H7 (cell line): ENCODE measurements around the gene IRGQ. TPM values are rescaled to one million over a fixed set of nuclear protein-coding genes. Genes with fewer than 3 reads are reported as not detected.

Experiments used
- DNase-seq: peaks from one replicate; pipeline ENCODE4 v3.0.0; 2012
- H3K27me3 ChIP-seq: 2 replicates; pipeline ENCODE4 v1.6.0; 2011; ENCODE audit warnings: mild to moderate bottlenecking, low read length; ENCODE audit not compliant: control insufficient read depth, insufficient read depth
- H3K36me3 ChIP-seq: replicated peaks from 2 replicates; pipeline ENCODE4 v1.5.1; 2011; ENCODE audit warnings: low read length; ENCODE audit not compliant: control insufficient read depth, insufficient read depth
- H3K4me3 ChIP-seq: 2 replicates; pipeline ENCODE4 v1.5.1; 2011; ENCODE audit warnings: low read depth, mild to moderate bottlenecking, control low read depth, low read length, moderate library complexity; ENCODE audit not compliant: insufficient read depth
- total RNA-seq: library from RNA; depleted of rRNA; stranded (reverse); fragments of >200 nt; shearing (Covaris generic); gene quantifications from 2 replicates; pipeline ENCODE4 v1.2.3, GENCODE V29; 2014

The IRGQ gene
- total RNA-seq, 1 experiment from 2014 or later, result 16.5 TPM

DNA sequence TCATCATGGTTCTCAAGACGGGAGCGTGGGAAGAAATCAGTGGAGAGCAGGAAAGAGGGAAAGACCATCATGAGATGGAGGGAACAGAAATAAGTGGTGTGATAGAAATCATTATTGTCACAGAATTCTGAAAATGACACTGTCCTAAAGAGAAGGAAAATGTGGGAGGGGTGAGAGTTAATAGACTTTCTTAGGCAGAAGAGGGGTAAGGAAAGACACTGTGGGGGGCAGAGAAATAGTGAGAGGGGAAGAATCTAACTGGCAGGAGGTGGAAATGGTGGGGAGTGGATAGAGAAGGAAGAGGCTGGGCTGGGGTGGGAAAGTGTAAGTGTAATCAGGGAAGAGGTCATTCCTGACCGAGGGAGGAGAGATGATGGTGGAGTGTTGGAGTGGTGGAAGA is 17.1 kb downstream of the IRGQ start:
- DNase-seq, result no peak
- Histone ChIP-seq H3K36me3 (no peaks in the 10 kb centered on the region), H3K27me3 (no peaks in the 10 kb centered on the region)

GRCh38 chr19:43575955-43576878 is 19.7 kb downstream of the IRGQ start:
- no peak for DNase-seq
- H3K27me3 ChIP-seq, result no peaks in the 10 kb centered on the region
- peaks cover 1% of the 10 kb centered on the region; the same call in 1 of the 2 replicates for H3K36me3 ChIP-seq
- H3K4me3 ChIP-seq, result peak overlapping the region; percentile 33

More for the DNA sequence above, 17.1 kb downstream of the IRGQ start:
- no peak overlapping the region for H3K4me3 ChIP-seq

DNA sequence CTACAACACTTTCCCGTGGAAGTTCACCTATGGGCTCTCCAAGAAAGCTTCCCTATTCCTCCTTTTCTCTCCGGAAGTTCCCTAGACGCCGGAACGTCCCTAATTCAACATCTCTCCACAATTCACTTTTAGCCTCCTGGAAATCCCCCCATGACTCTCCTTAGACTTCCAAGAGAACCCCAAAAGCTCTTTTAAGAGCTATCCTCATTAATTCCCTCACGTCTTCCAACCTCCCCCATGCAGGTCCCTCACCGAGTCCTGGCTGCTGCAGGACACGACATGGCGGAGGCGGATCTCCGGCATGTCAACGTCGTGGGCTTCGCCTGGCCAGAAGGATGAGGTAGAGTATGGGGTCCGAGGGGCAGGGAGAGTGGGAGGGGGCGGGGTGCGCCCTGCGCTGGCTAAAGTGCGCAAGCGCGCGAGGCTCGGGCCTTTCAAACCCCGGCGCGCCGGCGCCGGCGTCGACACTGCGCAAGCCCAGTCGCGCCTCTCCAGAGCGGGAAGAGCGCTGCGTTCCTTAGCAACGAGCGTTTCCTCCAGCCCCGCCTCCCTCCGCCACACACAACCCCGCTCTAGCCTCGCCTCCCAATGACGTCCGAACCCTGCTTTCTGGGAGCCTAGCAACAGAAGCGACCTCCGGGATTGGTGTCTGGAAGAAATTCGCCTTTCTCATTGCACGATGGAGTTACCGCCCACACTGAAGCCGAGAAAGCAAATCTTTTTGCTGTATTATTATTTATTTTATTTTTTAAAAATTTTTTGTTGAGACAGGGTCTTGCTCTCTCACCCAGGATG is 20.6 kb downstream of the IRGQ start, which contains the start of the genes PINLYP and XRCC1:
PINLYP (plus strand) TSS at position 646 of the 795 bp plus-strand sequence. CDS start 1,391 bp downstream, outside the sequence.
XRCC1 (minus strand) TSS at position 372 of the 795 bp plus-strand sequence; CDS start at position 303, 69 bp downstream.
- H3K4me3 ChIP-seq, result peak within 1 kb of the TSS; percentile 67
- no peaks in the 10 kb centered on the region for H3K27me3 ChIP-seq
- peaks cover 1% of the 10 kb centered on the region for H3K36me3 ChIP-seq
- DNase-seq, result peak; percentile 97

- no peak for DNase-seq
- H3K36me3 ChIP-seq, result peaks cover 1% of the 10 kb centered on the region
- no peaks in the 10 kb centered on the region for H3K27me3 ChIP-seq
- peak overlapping the region; percentile 67 for H3K4me3 ChIP-seq
Observed at GRCh38 chr19:43574424-43575155, 21.3 kb downstream of the IRGQ start.

GRCh38 chr19:43572171-43572588 is 23.8 kb downstream of the IRGQ start:
- Histone ChIP-seq H3K36me3 (peaks cover 1% of the 10 kb centered on the region), H3K4me3 (no peak overlapping the region), H3K27me3 (no peaks in the 10 kb centered on the region)
- DNase-seq, result no peak

DNA sequence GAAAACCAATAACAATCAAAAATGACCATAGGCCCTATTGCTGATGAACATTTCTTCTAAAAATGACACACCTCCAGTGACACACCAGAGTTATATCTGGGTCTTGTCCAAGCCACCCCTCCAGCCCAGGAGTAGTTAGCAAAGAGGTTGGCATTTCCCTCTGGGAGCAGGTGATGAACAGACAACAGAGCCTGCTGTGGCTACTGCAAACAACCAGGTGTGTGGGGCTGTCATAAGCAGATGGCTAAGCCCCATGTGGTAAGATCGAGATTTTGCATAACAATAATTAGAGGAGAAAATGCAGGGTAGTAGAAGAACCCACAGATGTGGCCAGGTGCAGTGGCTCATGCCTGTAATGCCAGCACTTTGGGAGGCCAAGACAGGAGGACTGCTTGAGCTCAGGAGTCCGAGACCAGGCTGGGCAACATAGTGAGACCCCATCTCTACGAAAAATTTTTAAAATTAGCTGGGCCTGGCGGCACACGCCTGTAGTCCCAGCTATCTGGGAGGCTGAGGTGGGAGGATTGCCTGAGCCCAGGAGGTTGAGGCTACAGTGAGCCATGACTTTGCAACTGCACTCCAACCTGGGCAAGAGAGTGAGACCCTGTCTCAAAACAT is 25.7 kb downstream of the IRGQ start:
- no peak overlapping the region for H3K4me3 ChIP-seq
- no peak for DNase-seq
- peaks cover 1% of the 10 kb centered on the region for H3K36me3 ChIP-seq
- H3K27me3 ChIP-seq, result no peaks in the 10 kb centered on the region

- no peak for DNase-seq
- peaks cover 1% of the 10 kb centered on the region for H3K36me3 ChIP-seq
- no peak overlapping the region for H3K4me3 ChIP-seq
- H3K27me3 ChIP-seq, result no peaks in the 10 kb centered on the region
Observed at GRCh38 chr19:43569657-43570056, 26.3 kb downstream of the IRGQ start.

DNA sequence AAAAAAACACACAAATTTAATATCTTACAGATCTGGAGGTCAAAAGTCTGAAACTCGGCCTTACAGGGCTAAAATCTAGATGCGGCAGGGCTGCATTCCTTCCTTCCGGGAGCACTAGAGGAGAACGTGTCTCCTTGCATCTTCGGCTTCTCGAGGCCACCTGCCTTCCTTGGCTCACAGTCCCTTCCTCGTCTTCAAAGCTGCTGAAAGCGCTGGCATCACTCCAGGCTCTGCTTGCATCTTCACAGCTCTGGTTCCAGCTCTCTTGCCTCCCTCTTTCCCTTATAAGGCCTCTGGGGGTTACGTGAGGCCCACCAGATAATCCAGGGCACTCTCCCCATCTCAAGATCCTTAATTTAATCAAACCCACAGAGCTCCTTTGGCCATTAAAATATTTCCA is 31.1 kb downstream of the IRGQ start:
- no peak for DNase-seq
- Histone ChIP-seq H3K27me3 (no peaks in the 10 kb centered on the region), H3K36me3 (peaks cover 2% of the 10 kb centered on the region), H3K4me3 (no peak overlapping the region)

DNA sequence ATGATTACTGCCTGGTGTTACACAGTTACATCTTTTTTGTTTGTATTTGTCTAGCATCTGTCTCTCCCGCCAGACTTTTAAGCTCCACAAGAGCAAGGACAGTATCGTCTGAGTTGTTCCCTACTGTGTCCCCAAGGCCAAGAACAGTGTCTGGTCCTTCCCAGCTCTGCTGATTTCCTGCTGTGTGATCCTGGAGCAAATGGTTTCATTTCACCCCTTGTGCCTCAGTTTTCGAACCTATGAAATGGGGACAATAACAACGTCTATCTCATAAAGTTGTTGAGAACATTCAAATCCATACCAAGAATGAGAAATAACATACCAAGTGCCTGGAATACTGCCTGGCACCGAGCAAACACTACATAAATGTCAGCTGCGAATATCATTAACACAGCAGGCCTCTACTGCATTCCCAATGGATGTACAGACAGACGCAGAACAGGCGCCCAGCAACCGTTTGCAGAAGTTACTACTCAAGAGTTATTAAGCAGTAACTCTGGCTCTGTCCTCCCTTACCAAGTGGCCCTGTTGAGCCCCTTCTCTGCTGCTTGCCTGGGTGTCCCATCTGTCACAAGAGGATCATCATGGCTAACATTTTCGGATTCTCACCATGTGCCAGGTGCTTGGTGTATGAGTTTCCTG is 32.0 kb downstream of the IRGQ start:
- H3K27me3 ChIP-seq, result no peaks in the 10 kb centered on the region
- no peak for DNase-seq
- peaks cover 2% of the 10 kb centered on the region for H3K36me3 ChIP-seq
- no peak overlapping the region for H3K4me3 ChIP-seq

DNA sequence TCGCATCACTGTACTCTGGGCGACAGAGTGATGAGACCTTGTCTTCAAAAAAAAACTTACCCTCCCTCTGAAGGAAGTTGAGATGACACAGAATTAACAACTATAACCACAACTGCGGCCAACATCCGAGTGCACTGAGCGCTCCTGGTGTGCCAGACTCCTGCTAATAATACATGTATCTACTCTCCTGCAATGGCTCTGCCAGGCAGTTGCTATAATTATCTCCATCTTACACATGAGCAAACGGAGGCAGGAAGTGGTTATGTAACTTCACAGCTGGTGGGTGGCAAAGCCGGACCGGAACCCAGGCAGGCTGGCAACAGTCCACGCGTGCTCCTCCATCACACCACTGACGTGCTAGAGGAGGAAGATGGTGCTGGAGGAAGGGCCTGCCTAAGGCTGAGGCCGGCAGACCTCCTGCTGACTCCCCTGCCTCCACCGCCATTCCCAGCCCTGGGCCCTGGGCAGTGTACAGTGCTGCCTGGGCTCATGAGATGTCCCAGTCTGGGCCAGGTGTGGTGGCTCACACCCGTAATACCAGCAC is 33.2 kb downstream of the IRGQ start:
- peaks cover 2% of the 10 kb centered on the region for H3K36me3 ChIP-seq
- no peak overlapping the region for H3K4me3 ChIP-seq
- no peaks in the 10 kb centered on the region for H3K27me3 ChIP-seq
- DNase-seq, result no peak

GRCh38 chr19:43562226-43562697 is 33.7 kb downstream of the IRGQ start:
- Histone ChIP-seq H3K36me3 (peaks cover 2% of the 10 kb centered on the region), H3K4me3 (no peak overlapping the region), H3K27me3 (no peaks in the 10 kb centered on the region)
- DNase-seq, result no peak

DNA sequence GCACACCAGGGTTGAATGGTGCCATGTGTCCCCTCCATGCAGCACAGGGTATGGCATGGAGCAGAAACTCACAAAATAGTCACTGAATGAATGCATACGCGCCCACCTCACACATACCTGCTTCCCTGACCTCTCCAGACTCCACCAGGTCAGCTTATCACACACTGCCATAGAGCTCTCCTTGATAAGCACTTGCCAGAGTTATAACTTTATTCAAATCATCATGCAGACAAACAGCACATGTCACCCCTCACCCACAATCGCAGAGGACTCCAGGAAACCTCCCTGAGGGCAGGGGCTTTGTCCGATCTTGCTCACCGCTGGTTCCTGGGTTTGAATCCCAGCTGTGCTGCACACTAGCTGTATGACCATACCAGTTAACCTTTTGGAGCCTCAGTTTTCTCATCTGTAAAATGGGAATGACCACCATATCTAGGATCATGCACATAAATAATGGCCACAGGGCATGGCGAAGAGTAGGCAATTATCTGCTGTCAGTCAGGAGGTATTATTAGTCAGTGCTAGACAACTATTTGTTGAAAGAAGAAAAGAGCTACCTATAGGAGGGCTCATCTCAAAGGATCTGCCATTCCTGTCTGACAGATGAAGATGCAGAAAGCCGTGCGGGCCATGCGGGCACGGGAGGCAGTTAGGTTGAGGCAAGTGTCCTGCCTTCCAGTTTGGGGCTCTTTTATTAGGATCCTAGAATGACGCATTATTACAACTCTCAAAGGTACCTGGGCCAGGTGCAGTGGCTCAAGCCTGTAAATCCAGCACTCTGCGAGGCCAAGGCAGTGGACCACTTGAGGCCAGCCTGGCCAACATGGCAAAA is 34.6 kb downstream of the IRGQ start:
- no peak overlapping the region for H3K4me3 ChIP-seq
- no peaks in the 10 kb centered on the region for H3K27me3 ChIP-seq
- peaks cover 2% of the 10 kb centered on the region for H3K36me3 ChIP-seq
- DNase-seq, result no peak
